SK-N-SH (cell line): ENCODE data around the gene HOXA2. TPM values are rescaled to one million over a fixed set of nuclear protein-coding genes. Genes with fewer than 3 reads are reported as not detected.
A peak's percentile ranks its signal among the peaks of the same experiment; 100 is the strongest.

Experiments
- CTCF ChIA-PET: fragments of 300-600, 350-600 bp; formaldehyde crosslinking; extraction: SDS; loops from one replicate; lab custom pipeline; 2021; lab: Yijun Ruan, JAX
- POLR2A ChIA-PET: fragments of 350-600 bp; sonication (Branson Sonifier 250); formaldehyde crosslinking; extraction: SDS; loops from one replicate; lab custom pipeline; 2020; ENCODE audit warnings: antibody characterized with exemption, inconsistent platforms; lab: Yijun Ruan, JAX
- DNase-seq: peaks from one replicate; pipeline ENCODE4 v3.0.0; 2012
- H2AFZ ChIP-seq: fragments of 200-600 bp; sonication (generic); 2 replicates; pipeline ENCODE4 v1.8.1; 2016; ENCODE audit warnings: antibody characterized with exemption, mild to moderate bottlenecking, low read depth
- H3F3A ChIP-seq: fragments of 200-600 bp; sonication (generic); replicated peaks from 2 replicates; pipeline ENCODE3; 2016; ENCODE audit warnings: antibody characterized with exemption, mild to moderate bottlenecking; ENCODE audit not compliant: insufficient read depth
- H3K27ac ChIP-seq, 2 experiments: fragments of 200-500 bp in 1 of 2; fragments of 200-600 bp in 1 of 2; sonication (Bioruptor generic) in 1 of 2; sonication (generic), shearing (Covaris generic) in 1 of 2; 2 replicates each; pipeline versions ENCODE4 v1.5.1 to v1.6.1; 2014 to 2016; ENCODE audit warnings: low read depth in 2 of 2, inconsistent platforms in 1 of 2, low read length in 1 of 2, mild to moderate bottlenecking in 1 of 2, mixed read lengths in 1 of 2
- H3K27me3 ChIP-seq: fragments of 200-600 bp; sonication (generic), shearing (Covaris generic); 2 replicates; pipeline ENCODE4 v1.6.1; 2016; ENCODE audit warnings: mixed run types; ENCODE audit not compliant: insufficient read depth
- H3K36me3 ChIP-seq, 2 experiments: fragments of 200-500 bp in 1 of 2; fragments of 200-600 bp in 1 of 2; sonication (Bioruptor generic) in 1 of 2; sonication (generic) in 1 of 2; replicated peaks in 1 of 2; 2 replicates each; pipeline versions ENCODE3 to v1.5.1; 2014 to 2016; ENCODE audit warnings: low read length in 1 of 2, mild to moderate bottlenecking in 1 of 2; ENCODE audit not compliant: insufficient read depth in 2 of 2, control insufficient read depth in 1 of 2
- H3K4me1 ChIP-seq, 2 experiments: fragments of 200-500 bp in 1 of 2; fragments of 200-600 bp in 1 of 2; sonication (Bioruptor generic) in 1 of 2; sonication (generic), shearing (Covaris generic) in 1 of 2; 2 replicates each; pipeline versions ENCODE4 v1.5.1 to v1.6.1; 2014 to 2016; ENCODE audit warnings: low read depth in 1 of 2, low read length in 1 of 2, mixed run types in 1 of 2; ENCODE audit not compliant: insufficient read depth in 2 of 2, control insufficient read depth in 1 of 2
- H3K4me2 ChIP-seq: fragments of 200-600 bp; sonication (generic), shearing (Covaris generic); 2 replicates; pipeline ENCODE4 v1.6.1; 2017; ENCODE audit warnings: mixed run types
- H3K4me3 ChIP-seq, 2 experiments: fragments of 200-500 bp in 1 of 2; fragments of 200-600 bp in 1 of 2; sonication (Bioruptor generic) in 1 of 2; sonication (generic), shearing (Covaris generic) in 1 of 2; 2 replicates each; pipeline versions ENCODE4 v1.5.1 to v1.8.1; 2014 to 2016; ENCODE audit warnings: low read depth in 2 of 2, inconsistent platforms in 1 of 2, low read length in 1 of 2, mild to moderate bottlenecking in 1 of 2, mixed read lengths in 1 of 2, moderate library complexity in 1 of 2
- H3K79me2 ChIP-seq: fragments of 200-600 bp; sonication (generic); 2 replicates; pipeline ENCODE4 v1.8.1; 2017; ENCODE audit warnings: mild to moderate bottlenecking; ENCODE audit not compliant: insufficient read depth
- H3K9ac ChIP-seq: fragments of 200-600 bp; sonication (generic); 2 replicates; pipeline ENCODE4 v1.6.1; 2017; ENCODE audit warnings: mixed run types
- H3K9me2 ChIP-seq: fragments of 200-600 bp; sonication (generic); 2 replicates; pipeline ENCODE4 v1.6.1; 2017; ENCODE audit warnings: mixed run types
- H3K9me3 ChIP-seq: fragments of 200-600 bp; sonication (generic); 2 replicates; pipeline ENCODE4 v1.6.1; 2017; ENCODE audit warnings: mixed run types, mild to moderate bottlenecking, moderate library complexity
- H4K20me1 ChIP-seq: fragments of 200-600 bp; sonication (generic); 2 replicates; pipeline ENCODE4 v1.6.1; 2017; ENCODE audit warnings: mild to moderate bottlenecking, mixed run types; ENCODE audit not compliant: insufficient read depth
- ELF1 ChIP-seq: IDR thresholded peaks from 2 replicates; pipeline ENCODE4 v1.4.0; 2012
- EP300 ChIP-seq, 2 experiments: IDR thresholded peaks; 2 replicates each; pipeline versions ENCODE4 v1.4.0 to v1.6.1; 2012; ENCODE audit warnings: borderline replicate concordance in 1 of 2, low read depth in 1 of 2, low read length in 1 of 2
- EZH2phosphoT487 ChIP-seq: fragments of 200-600 bp; sonication (generic); IDR thresholded peaks from 2 replicates; pipeline ENCODE4 v1.6.1; 2017; ENCODE audit warnings: low read depth, mixed run types, mild to moderate bottlenecking, antibody characterized with exemption, moderate library complexity, borderline replicate concordance
- FOXJ3 ChIP-seq: sonication (generic); formaldehyde crosslinking; IDR thresholded peaks from 2 replicates; pipeline ENCODE4 v1.5.1; 2020; ENCODE audit warnings: mild to moderate bottlenecking, missing genetic modification reagents
- REST ChIP-seq: IDR thresholded peaks from 2 replicates; pipeline ENCODE4 v1.6.1; 2012; ENCODE audit warnings: mild to moderate bottlenecking, low read depth, low read length, moderate library complexity
- WGBS: methylation state at CpG from one replicate; pipeline ENCODE4 v1.1.6; 2017; ENCODE audit warnings: low lambda C conversion rate; 5-methylcytosine and 5-hydroxymethylcytosine counted together
- polyA plus RNA-seq, 3 experiments: library from polyadenylated mRNA; depleted of rRNA; stranded (reverse); fragments of >200 nt; gene quantifications; 2 replicates each; pipeline ENCODE4 v1.2.3, GENCODE V29; 2012
- TF ChIP-seq, protein P1 (sequence below): fragments of 150-350 bp; IDR thresholded peaks from 2 replicates; pipeline ENCODE4 v1.6.1; 2016; ENCODE audit warnings: mild to moderate bottlenecking, low read depth, low read length
- TF ChIP-seq, protein P2 (sequence below): fragments of 200-600 bp; sonication (generic); IDR thresholded peaks from 2 replicates; pipeline ENCODE4 v1.6.1; 2017; ENCODE audit warnings: antibody characterized with exemption, mild to moderate bottlenecking, moderate library complexity

HOXA2 gene
- polyA plus RNA-seq, 1 of the 3 experiments (the other 2 are of a cell fraction): not detected

- no peak for TF ChIP-seq REST
Measured at GRCh38 chr7:27103489-27104226, 1.2 kb upstream of the HOXA2 start (continued).

GRCh38 chr7:27101957-27102580 is 414 bp downstream of the HOXA2 start:
- no peaks in the 10 kb centered on the region; a peak in 1 of 4 replicates for H3K4me1 ChIP-seq
- H3K27ac ChIP-seq: no peak overlapping the region

More at GRCh38 chr7:27101957-27102580, 414 bp downstream of the HOXA2 start:
- Histone ChIP-seq H4K20me1 (no peaks in the 10 kb centered on the region), H3K9ac (no peak overlapping the region), H3F3A (no peaks in the 10 kb centered on the region), H3K4me2 (no peak overlapping the region), H2AFZ (no peak overlapping the region), H3K9me2 (no peaks in the 10 kb centered on the region), H3K36me3 (no peaks in the 10 kb centered on the region), H3K9me3 (no peaks in the 10 kb centered on the region), H3K27me3 (peaks cover 100% of the 10 kb centered on the region), H3K79me2 (no peaks in the 10 kb centered on the region), H3K4me3 (no peak overlapping the region)
- CTCF ChIA-PET: interaction anchor here (1.1 kb wide), 1 partner anchor 11 kb away, joined by 3 read pairs; no protein-coding TSS in a partner anchor
- 16% methylated on average over 33 of the region's 39 CpGs for WGBS
- TF ChIP-seq, protein P1, sequence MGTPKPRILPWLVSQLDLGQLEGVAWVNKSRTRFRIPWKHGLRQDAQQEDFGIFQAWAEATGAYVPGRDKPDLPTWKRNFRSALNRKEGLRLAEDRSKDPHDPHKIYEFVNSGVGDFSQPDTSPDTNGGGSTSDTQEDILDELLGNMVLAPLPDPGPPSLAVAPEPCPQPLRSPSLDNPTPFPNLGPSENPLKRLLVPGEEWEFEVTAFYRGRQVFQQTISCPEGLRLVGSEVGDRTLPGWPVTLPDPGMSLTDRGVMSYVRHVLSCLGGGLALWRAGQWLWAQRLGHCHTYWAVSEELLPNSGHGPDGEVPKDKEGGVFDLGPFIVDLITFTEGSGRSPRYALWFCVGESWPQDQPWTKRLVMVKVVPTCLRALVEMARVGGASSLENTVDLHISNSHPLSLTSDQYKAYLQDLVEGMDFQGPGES: no peak
- no peak for TF ChIP-seq ELF1
- no peak for TF ChIP-seq EP300 (IDR thresholded peaks at IDR 0.05; ENCODE audit: borderline replicate concordance in 1 of 2, low read depth in 1 of 2, low read length in 1 of 2)
- TF ChIP-seq EZH2phosphoT487: peak; percentile 57; the same call in 1 of the 2 replicates
- TF ChIP-seq FOXJ3 (CRISPR knock-in tag): no peak
- TF ChIP-seq, protein P2, sequence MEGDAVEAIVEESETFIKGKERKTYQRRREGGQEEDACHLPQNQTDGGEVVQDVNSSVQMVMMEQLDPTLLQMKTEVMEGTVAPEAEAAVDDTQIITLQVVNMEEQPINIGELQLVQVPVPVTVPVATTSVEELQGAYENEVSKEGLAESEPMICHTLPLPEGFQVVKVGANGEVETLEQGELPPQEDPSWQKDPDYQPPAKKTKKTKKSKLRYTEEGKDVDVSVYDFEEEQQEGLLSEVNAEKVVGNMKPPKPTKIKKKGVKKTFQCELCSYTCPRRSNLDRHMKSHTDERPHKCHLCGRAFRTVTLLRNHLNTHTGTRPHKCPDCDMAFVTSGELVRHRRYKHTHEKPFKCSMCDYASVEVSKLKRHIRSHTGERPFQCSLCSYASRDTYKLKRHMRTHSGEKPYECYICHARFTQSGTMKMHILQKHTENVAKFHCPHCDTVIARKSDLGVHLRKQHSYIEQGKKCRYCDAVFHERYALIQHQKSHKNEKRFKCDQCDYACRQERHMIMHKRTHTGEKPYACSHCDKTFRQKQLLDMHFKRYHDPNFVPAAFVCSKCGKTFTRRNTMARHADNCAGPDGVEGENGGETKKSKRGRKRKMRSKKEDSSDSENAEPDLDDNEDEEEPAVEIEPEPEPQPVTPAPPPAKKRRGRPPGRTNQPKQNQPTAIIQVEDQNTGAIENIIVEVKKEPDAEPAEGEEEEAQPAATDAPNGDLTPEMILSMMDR: no peak
- DNase-seq: no peak
- POLR2A ChIA-PET: no interaction called here
